ENCODE data around the gene KRT81.

- no peak for TF ChIP-seq CTCF (IDR thresholded peaks at IDR 0.05; ENCODE audit: low read depth, low read length)
- no peak for TF ChIP-seq MYC (IDR thresholded peaks at IDR 0.05; ENCODE audit: low read depth, low read length)
- TF ChIP-seq POLR2A (IDR thresholded peaks at IDR 0.05; ENCODE audit: extremely low read depth, insufficient read length) = no peak
- no peak for TF ChIP-seq MAX (IDR thresholded peaks at IDR 0.05; ENCODE audit: low read depth, low read length)
These were observed 38.5 kb downstream of the KRT81 start for GRCh38 chr12:52252728-52253343.

Data from NB4 (cell line).